GM23248 (cell line): ENCODE results near the gene DOK7. TPM values are rescaled to one million over a fixed set of nuclear protein-coding genes. Genes with fewer than 3 reads are reported as not detected.

Experiments used
- DNase-seq: peaks from one replicate; pipeline ENCODE4 v3.0.0-alpha.2; 2015
- H2AFZ ChIP-seq: fragments of 200-600 bp; sonication (generic); 2 replicates; pipeline ENCODE4 v1.6.1; 2016; ENCODE audit warnings: antibody characterized with exemption
- H3F3A ChIP-seq: fragments of 200-600 bp; sonication (generic); 2 replicates; pipeline ENCODE4 v1.6.1; 2016; ENCODE audit warnings: mild to moderate bottlenecking, antibody characterized with exemption, mixed run types; ENCODE audit not compliant: insufficient read depth
- H3K27ac ChIP-seq: fragments of 200-600 bp; sonication (generic); 2 replicates; pipeline ENCODE4 v1.5.1; 2016; ENCODE audit warnings: mild to moderate bottlenecking
- H3K27me3 ChIP-seq: fragments of 200-600 bp; sonication (generic); replicated peaks from 2 replicates; pipeline ENCODE4 v1.6.1; 2016; ENCODE audit warnings: mild to moderate bottlenecking; ENCODE audit not compliant: insufficient read depth
- H3K36me3 ChIP-seq: fragments of 200-600 bp; sonication (generic); 2 replicates; pipeline ENCODE4 v1.6.1; 2016; ENCODE audit warnings: low read depth, mild to moderate bottlenecking
- H3K4me1 ChIP-seq: fragments of 200-600 bp; sonication (generic); 2 replicates; pipeline ENCODE4 v1.6.1; 2016; ENCODE audit warnings: mild to moderate bottlenecking; ENCODE audit not compliant: insufficient read depth
- H3K4me2 ChIP-seq: fragments of 200-600 bp; sonication (generic); one replicate; pipeline ENCODE4 v1.6.1; 2016; ENCODE audit warnings: mild to moderate bottlenecking; ENCODE audit not compliant: unreplicated experiment
- H3K4me3 ChIP-seq: fragments of 200-600 bp; sonication (generic); 2 replicates; pipeline ENCODE4 v1.5.1; 2016; ENCODE audit warnings: mild to moderate bottlenecking
- H3K79me2 ChIP-seq: fragments of 200-600 bp; sonication (generic); 2 replicates; pipeline ENCODE4 v1.6.1; 2016; ENCODE audit warnings: mild to moderate bottlenecking; ENCODE audit not compliant: insufficient read depth
- H3K9ac ChIP-seq: fragments of 200-600 bp; sonication (generic); 2 replicates; pipeline ENCODE4 v1.6.1; 2016; ENCODE audit warnings: mild to moderate bottlenecking
- H3K9me2 ChIP-seq: fragments of 200-600 bp; sonication (generic); 2 replicates; pipeline ENCODE4 v1.6.1; 2016; ENCODE audit warnings: mixed run types, mild to moderate bottlenecking, moderate library complexity; ENCODE audit not compliant: insufficient read depth
- H3K9me3 ChIP-seq: fragments of 200-600 bp; sonication (generic); one replicate; pipeline ENCODE4 v1.6.1; 2017; ENCODE audit warnings: low read depth
- H4K20me1 ChIP-seq: fragments of 200-600 bp; sonication (generic); 2 replicates; pipeline ENCODE4 v1.6.0; 2016; ENCODE audit not compliant: insufficient read depth
- EZH2 ChIP-seq: fragments of 200-600 bp; sonication (generic); IDR thresholded peaks from 2 replicates; pipeline ENCODE4 v1.6.1; 2018; ENCODE audit warnings: antibody characterized with exemption, mild to moderate bottlenecking; ENCODE audit not compliant: insufficient read depth, poor library complexity, severe bottlenecking
- EZH2phosphoT487 ChIP-seq: fragments of 200-600 bp; sonication (generic); IDR thresholded peaks from 2 replicates; pipeline ENCODE4 v1.6.1; 2018; ENCODE audit warnings: antibody characterized with exemption, moderate library complexity, mild to moderate bottlenecking, low read depth; ENCODE audit not compliant: insufficient read depth
- WGBS, 2 experiments: methylation state at CpG; one replicate each; pipeline ENCODE4 v1.1.6; 2015 to 2017; ENCODE audit warnings: low lambda C conversion rate in 2 of 2, low coverage in 1 of 2; ENCODE audit errors: missing lambda C conversion rate in 2 of 2; 5-methylcytosine and 5-hydroxymethylcytosine counted together
- in situ Hi-C: fragments of 300-500 bp; cut with MboI; formaldehyde crosslinking; loops from 2 replicates; pipeline ENCODE4 v1.15.0; 2020
- polyA plus RNA-seq: library from polyadenylated mRNA; unstranded; fragments of >200 nt; fragmentation: Nextera tagmentation; extraction: Ambion mirVana; gene quantifications from 2 replicates; pipeline ENCODE4 v1.2.1, GENCODE V29; 2016
- total RNA-seq: library from RNA; depleted of rRNA; stranded (reverse); fragments of >200 nt; shearing (Covaris generic); gene quantifications from 2 replicates; pipeline ENCODE4 v1.2.3, GENCODE V29; 2014

The DOK7 gene
- total and polyA plus RNA-seq, 2 experiments from 2014 or later: not detected

GRCh38 chr4:3498407-3498806 lies 35.3 kb downstream of the DOK7 start:
- Histone ChIP-seq H3K27ac (no peak overlapping the region), H2AFZ (no peak overlapping the region), H3F3A (no peaks in the 10 kb centered on the region), H3K9me3 (no peaks in the 10 kb centered on the region), H3K27me3 (no peaks in the 10 kb centered on the region), H3K4me1 (no peaks in the 10 kb centered on the region), H3K9me2 (no peaks in the 10 kb centered on the region), H3K36me3 (no peaks in the 10 kb centered on the region), H3K79me2 (no peaks in the 10 kb centered on the region), H3K4me3 (no peak overlapping the region), H3K9ac (no peak overlapping the region), H4K20me1 (no peaks in the 10 kb centered on the region), H3K4me2 (no peak overlapping the region)
- TF ChIP-seq EZH2: no peak
- TF ChIP-seq EZH2phosphoT487: no peak
- DNase-seq: no peak
- 67 to 72% methylated on average over 9 to 11 of the region's 11 CpGs for WGBS, 2 experiments
- in situ Hi-C loops: no loop called here

GRCh38 chr4:3498901-3499510 lies 35.9 kb downstream of the DOK7 start:
- no peak for TF ChIP-seq EZH2
- TF ChIP-seq EZH2phosphoT487: no peak
- H3K4me2 ChIP-seq: no peak overlapping the region
- H3K4me1 ChIP-seq: no peaks in the 10 kb centered on the region
- H2AFZ ChIP-seq: no peak overlapping the region
- no peaks in the 10 kb centered on the region for H3K36me3 ChIP-seq
- H3K9me2 ChIP-seq: no peaks in the 10 kb centered on the region
- WGBS, 2 experiments: 91 to 95% methylated on average over 18 to 20 of the region's 20 CpGs
- H3K9me3 ChIP-seq: no peaks in the 10 kb centered on the region
- no peak overlapping the region for H3K9ac ChIP-seq
- no peak overlapping the region for H3K27ac ChIP-seq
- no peak for DNase-seq
- H3F3A ChIP-seq: no peaks in the 10 kb centered on the region
- H3K79me2 ChIP-seq: no peaks in the 10 kb centered on the region
- no peak overlapping the region for H3K4me3 ChIP-seq
- no peaks in the 10 kb centered on the region for H3K27me3 ChIP-seq
- in situ Hi-C loops: no loop called here
- H4K20me1 ChIP-seq: no peaks in the 10 kb centered on the region

- Histone ChIP-seq H3K36me3 (no peaks in the 10 kb centered on the region), H3K4me3 (no peak overlapping the region), H3K27ac (no peak overlapping the region), H4K20me1 (no peaks in the 10 kb centered on the region), H3K4me2 (no peak overlapping the region), H3K79me2 (no peaks in the 10 kb centered on the region), H3K9me3 (no peaks in the 10 kb centered on the region), H3K9ac (no peak overlapping the region), H3F3A (no peaks in the 10 kb centered on the region), H2AFZ (no peak overlapping the region), H3K27me3 (no peaks in the 10 kb centered on the region), H3K9me2 (no peaks in the 10 kb centered on the region), H3K4me1 (no peaks in the 10 kb centered on the region)
- TF ChIP-seq EZH2: no peak
- no peak for DNase-seq
- in situ Hi-C loops: no loop called here
- WGBS, 2 experiments: 94 to 100% methylated on average over 1 to 12 of the region's 12 CpGs
These were observed 36.6 kb downstream of the DOK7 start for GRCh38 chr4:3499710-3500109.

GRCh38 chr4:3500111-3500510 lies 37.0 kb downstream of the DOK7 start:
- Histone ChIP-seq H3K79me2 (no peaks in the 10 kb centered on the region), H3K9ac (no peak overlapping the region), H3K4me1 (no peaks in the 10 kb centered on the region), H3F3A (no peaks in the 10 kb centered on the region), H3K9me3 (no peaks in the 10 kb centered on the region), H2AFZ (no peak overlapping the region), H3K27ac (no peak overlapping the region), H3K4me3 (no peak overlapping the region), H4K20me1 (no peaks in the 10 kb centered on the region), H3K36me3 (no peaks in the 10 kb centered on the region), H3K4me2 (no peak overlapping the region), H3K27me3 (no peaks in the 10 kb centered on the region), H3K9me2 (no peaks in the 10 kb centered on the region)
- 92 to 94% methylated on average over 16 to 17 of the region's 17 CpGs for WGBS, 2 experiments
- no peak for DNase-seq
- in situ Hi-C loops: no loop called here
- TF ChIP-seq EZH2phosphoT487 (no peak), EZH2 (no peak)
